HCT116 (cell line): ENCODE data around the gene CLDN1. TPM values are rescaled to one million over a fixed set of nuclear protein-coding genes. Genes with fewer than 3 reads are reported as not detected.

Experiments
- ATAC-seq: fragments of 200-7000 bp; cut with Tn5 transposase; 2 replicates; pipeline ENCODE4 v1.9.1; 2020; ENCODE audit warnings: mild to moderate bottlenecking, moderate library complexity
- BruUV-seq: library from RNA; stranded (reverse); fragments of 400-500 nt; replicated peaks from 2 replicates; lab custom pipeline; 2021; lab: Mats Ljungman, UMichigan
- CTCF ChIA-PET: fragments of 300-600 bp; sonication (Branson Sonifier 250); formaldehyde crosslinking; loops from one replicate; lab custom pipeline; 2021; ENCODE audit warnings: antibody characterized with exemption; lab: Charles Lee
- POLR2A ChIA-PET: fragments of 300-600, 350-600 bp; sonication (Branson Sonifier 250); formaldehyde crosslinking; loops from one replicate; lab custom pipeline; 2021; ENCODE audit warnings: antibody characterized with exemption; lab: Charles Lee
- RAD21 ChIA-PET, 2 experiments: fragments of 300-600 bp; sonication (Branson Sonifier 250); formaldehyde crosslinking; loops; one replicate each; lab custom pipeline; 2023; ENCODE audit warnings: low total read pairs in 2 of 2; ENCODE audit not compliant: uncharacterized antibody in 2 of 2, unreplicated experiment in 2 of 2, low non-redundant PET in 1 of 2; lab: Charles Lee
- DNase-seq: peaks from one replicate; pipeline ENCODE4 v3.0.0-alpha.2; 2010; ENCODE audit warnings: low read depth, low spot score
- H2AFZ ChIP-seq: fragments of 200-600 bp; shearing (Covaris generic), sonication (generic); 2 replicates; pipeline ENCODE4 v1.6.1; 2017; ENCODE audit warnings: low read depth, mixed run types, mixed read lengths, antibody characterized with exemption, low read length; ENCODE audit not compliant: poor library complexity, severe bottlenecking
- H3K27ac ChIP-seq: 2 replicates; pipeline ENCODE4 v1.5.1; 2012; ENCODE audit warnings: low read depth, low read length
- H3K27me3 ChIP-seq: fragments of 200-600 bp; sonication (generic); 2 replicates; pipeline ENCODE4 v1.6.1; 2016; ENCODE audit warnings: mixed run types, low read length, mixed read lengths; ENCODE audit not compliant: insufficient read depth
- H3K36me3 ChIP-seq, 2 experiments: fragments of 200-500 bp in 1 of 2; fragments of 200-600 bp in 1 of 2; sonication (Bioruptor generic) in 1 of 2; sonication (generic) in 1 of 2; 2 replicates each; pipeline versions ENCODE4 v1.5.1 to v1.6.1; 2014 to 2016; ENCODE audit warnings: low read length in 2 of 2, inconsistent platforms in 1 of 2, mixed read lengths in 1 of 2, mixed run types in 1 of 2; ENCODE audit not compliant: insufficient read depth in 2 of 2, control insufficient read depth in 1 of 2
- H3K4me1 ChIP-seq, 2 experiments: fragments of 200-600 bp in 1 of 2; sonication (generic) in 1 of 2; 2 replicates each; pipeline versions ENCODE4 v1.5.1 to v1.6.1; 2012 to 2017; ENCODE audit warnings: low read length in 2 of 2, inconsistent platforms in 1 of 2, mild to moderate bottlenecking in 1 of 2, mixed read lengths in 1 of 2, mixed run types in 1 of 2, moderate library complexity in 1 of 2; ENCODE audit not compliant: insufficient read depth in 2 of 2, control insufficient read depth in 1 of 2
- H3K4me2 ChIP-seq: fragments of 200-600 bp; sonication (generic); 2 replicates; pipeline ENCODE4 v1.6.1; 2017; ENCODE audit warnings: mixed run types, low read length, mixed read lengths
- H3K4me3 ChIP-seq, 2 experiments: fragments of 200-600 bp in 1 of 2; sonication (generic) in 1 of 2; replicated peaks in 1 of 2; 2 replicates each; pipeline ENCODE4 v1.5.1; 2011 to 2016; ENCODE audit warnings: low read length in 2 of 2, control low read depth in 1 of 2, low read depth in 1 of 2, mild to moderate bottlenecking in 1 of 2, mixed read lengths in 1 of 2, mixed run types in 1 of 2
- H3K79me2 ChIP-seq: fragments of 200-600 bp; sonication (generic); 2 replicates; pipeline ENCODE4 v1.6.1; 2017; ENCODE audit warnings: mild to moderate bottlenecking, mixed run types, low read length, moderate library complexity, mixed read lengths; ENCODE audit not compliant: insufficient read depth
- H3K9ac ChIP-seq: fragments of 200-600 bp; sonication (generic); 2 replicates; pipeline ENCODE4 v1.6.1; 2016; ENCODE audit warnings: low read length, mixed read lengths
- H3K9me2 ChIP-seq: fragments of 200-600 bp; sonication (generic), shearing (Covaris generic); 2 replicates; pipeline ENCODE4 v1.6.1; 2017; ENCODE audit warnings: mixed run types, mild to moderate bottlenecking, moderate library complexity; ENCODE audit not compliant: insufficient read depth
- H3K9me3 ChIP-seq, 2 experiments: fragments of 200-500 bp in 1 of 2; fragments of 200-600 bp in 1 of 2; sonication (Bioruptor generic) in 1 of 2; sonication (generic) in 1 of 2; 2 replicates each; pipeline ENCODE4 v1.6.1; 2014 to 2017; ENCODE audit warnings: low read length in 2 of 2, mixed read lengths in 2 of 2, inconsistent platforms in 1 of 2, low read depth in 1 of 2, mild to moderate bottlenecking in 1 of 2, mixed run types in 1 of 2, moderate library complexity in 1 of 2; ENCODE audit not compliant: control insufficient read depth in 1 of 2, insufficient read depth in 1 of 2
- H4K20me1 ChIP-seq: fragments of 200-600 bp; sonication (generic), shearing (Covaris generic); 2 replicates; pipeline ENCODE4 v1.6.1; 2017; ENCODE audit warnings: mixed run types, mild to moderate bottlenecking, moderate library complexity; ENCODE audit not compliant: insufficient read depth
- ATF3 ChIP-seq: IDR thresholded peaks from 2 replicates; pipeline ENCODE4 v1.6.1; 2012
- CBX3 ChIP-seq: IDR thresholded peaks from 2 replicates; pipeline ENCODE4 v1.6.1; 2012; ENCODE audit warnings: low read depth
- CEBPB ChIP-seq: IDR thresholded peaks from 2 replicates; pipeline ENCODE4 v1.6.1; 2012; ENCODE audit warnings: low read depth
- EGR1 ChIP-seq: IDR thresholded peaks from 2 replicates; pipeline ENCODE4 v1.6.1; 2012; ENCODE audit warnings: low read depth
- EZH2phosphoT487 ChIP-seq: fragments of 200-600 bp; IDR thresholded peaks from 2 replicates; pipeline ENCODE4 v1.6.1; 2018; ENCODE audit warnings: antibody characterized with exemption, borderline replicate concordance
- JUND ChIP-seq: IDR thresholded peaks from 2 replicates; pipeline ENCODE4 v1.6.1; 2012
- MAX ChIP-seq: IDR thresholded peaks from 2 replicates; pipeline ENCODE4 v1.6.1; 2012
- POLR2A ChIP-seq: IDR thresholded peaks from 2 replicates; pipeline ENCODE4 v1.7.0; 2011; ENCODE audit warnings: borderline replicate concordance; ENCODE audit not compliant: insufficient read depth, insufficient read length; ENCODE audit errors: extremely low read depth
- RAD21 ChIP-seq: IDR thresholded peaks from 2 replicates; pipeline ENCODE4 v1.6.1; 2012; ENCODE audit warnings: low read depth, mild to moderate bottlenecking
- REST ChIP-seq: IDR thresholded peaks from 2 replicates; pipeline ENCODE4 v1.6.1; 2012; ENCODE audit warnings: low read depth
- SIN3A ChIP-seq: IDR thresholded peaks from 2 replicates; pipeline ENCODE4 v1.6.1; 2012; ENCODE audit warnings: low read depth
- SP1 ChIP-seq: IDR thresholded peaks from 2 replicates; pipeline ENCODE4 v1.6.1; 2012; ENCODE audit warnings: low read depth
- TCF7L2 ChIP-seq: IDR thresholded peaks from 2 replicates; pipeline ENCODE4 v1.7.0; 2011; ENCODE audit warnings: borderline replicate concordance, inconsistent platforms; ENCODE audit not compliant: insufficient read depth, insufficient read length; ENCODE audit errors: extremely low read depth
- YY1 ChIP-seq: IDR thresholded peaks from 2 replicates; pipeline ENCODE4 v1.6.1; 2011; ENCODE audit warnings: low read length, low read depth, moderate library complexity, mild to moderate bottlenecking; ENCODE audit not compliant: insufficient replicate concordance; ENCODE audit errors: extremely low read depth
- ZNF274 ChIP-seq: fragments of 200-500 bp; sonication (Bioruptor generic); IDR thresholded peaks from 2 replicates; pipeline ENCODE4 v1.6.1; 2014; ENCODE audit warnings: mild to moderate bottlenecking, low read depth, low read length, inconsistent platforms
- intact Hi-C: fragments of 100-400 bp; cut with micrococcal nuclease; formaldehyde crosslinking; loops from 2 replicates; pipeline ENCODE4 v1.10.0; 2022
- total RNA-seq: library from RNA; stranded (reverse); gene quantifications from one replicate; pipeline ENCODE4 v1.2.1, GENCODE V29; 2021; ENCODE audit not compliant: unreplicated experiment
- TF ChIP-seq, protein P1 (sequence below), 3 experiments: fragments of 200-600 bp in 1 of 3; sonication (generic) in 1 of 3; IDR thresholded peaks in 2 of 3; conservative IDR thresholded peaks in 1 of 3; 2 replicates each; pipeline ENCODE4 v1.5.1; 2012 to 2017; ENCODE audit warnings: low read depth in 2 of 3, low read length in 2 of 3, antibody characterized with exemption in 1 of 3, borderline replicate concordance in 1 of 3, control low read depth in 1 of 3, mild to moderate bottlenecking in 1 of 3, mixed read lengths in 1 of 3, mixed run types in 1 of 3, moderate library complexity in 1 of 3; ENCODE audit not compliant: insufficient read depth in 1 of 3

The CLDN1 gene
- total RNA-seq, 1 experiment from 2014 or later, result 0.20 TPM

- intact Hi-C loops, result no loop called here
- DNase-seq (no peak), ATAC-seq (no peak)
- H3K36me3 ChIP-seq, result no peaks in the 10 kb centered on the region
- H3K9ac ChIP-seq, result no peak overlapping the region
- BruUV-seq, result no TSS peak
- no peak overlapping the region for H3K4me2 ChIP-seq
- H3K9me2 ChIP-seq, result no peaks in the 10 kb centered on the region
- no peak for TF ChIP-seq ZNF274
- no peak for TF ChIP-seq SIN3A
- TF ChIP-seq YY1, result no peak
- TF ChIP-seq SP1, result no peak
- no peak for TF ChIP-seq RAD21
- no peaks in the 10 kb centered on the region for H3K4me1 ChIP-seq
- H4K20me1 ChIP-seq, result no peaks in the 10 kb centered on the region
- H3K9me3 ChIP-seq, result no peaks in the 10 kb centered on the region
- CTCF ChIA-PET, result no interaction called here
- RAD21 ChIA-PET, result no interaction called here
- no peak overlapping the region for H3K27ac ChIP-seq
- no peaks in the 10 kb centered on the region for H3K79me2 ChIP-seq
- POLR2A ChIA-PET, result no interaction called here
- no peak overlapping the region for H2AFZ ChIP-seq
- no peaks in the 10 kb centered on the region for H3K27me3 ChIP-seq
- no peak overlapping the region for H3K4me3 ChIP-seq
Measured at GRCh38 chr3:190368881-190369280, 46.6 kb upstream of the CLDN1 start.

- CTCF ChIA-PET, result no interaction called here
- TF ChIP-seq REST (no peak), CBX3 (no peak), CEBPB (no peak), EZH2phosphoT487 (no peak), YY1 (no peak), EGR1 (no peak), ATF3 (no peak), JUND (no peak), ZNF274 (no peak), POLR2A (no peak), MAX (no peak), TCF7L2 (no peak)
- TF ChIP-seq, protein P1, sequence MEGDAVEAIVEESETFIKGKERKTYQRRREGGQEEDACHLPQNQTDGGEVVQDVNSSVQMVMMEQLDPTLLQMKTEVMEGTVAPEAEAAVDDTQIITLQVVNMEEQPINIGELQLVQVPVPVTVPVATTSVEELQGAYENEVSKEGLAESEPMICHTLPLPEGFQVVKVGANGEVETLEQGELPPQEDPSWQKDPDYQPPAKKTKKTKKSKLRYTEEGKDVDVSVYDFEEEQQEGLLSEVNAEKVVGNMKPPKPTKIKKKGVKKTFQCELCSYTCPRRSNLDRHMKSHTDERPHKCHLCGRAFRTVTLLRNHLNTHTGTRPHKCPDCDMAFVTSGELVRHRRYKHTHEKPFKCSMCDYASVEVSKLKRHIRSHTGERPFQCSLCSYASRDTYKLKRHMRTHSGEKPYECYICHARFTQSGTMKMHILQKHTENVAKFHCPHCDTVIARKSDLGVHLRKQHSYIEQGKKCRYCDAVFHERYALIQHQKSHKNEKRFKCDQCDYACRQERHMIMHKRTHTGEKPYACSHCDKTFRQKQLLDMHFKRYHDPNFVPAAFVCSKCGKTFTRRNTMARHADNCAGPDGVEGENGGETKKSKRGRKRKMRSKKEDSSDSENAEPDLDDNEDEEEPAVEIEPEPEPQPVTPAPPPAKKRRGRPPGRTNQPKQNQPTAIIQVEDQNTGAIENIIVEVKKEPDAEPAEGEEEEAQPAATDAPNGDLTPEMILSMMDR (IDR thresholded peaks at IDR 0.05 in 2 of 3, conservative IDR thresholded peaks at IDR 0.05 in 1 of 3; ENCODE audit: borderline replicate concordance in 1 of 3, insufficient read depth in 1 of 3, low read depth in 2 of 3, low read length in 2 of 3), result no peak
- TF ChIP-seq, all 23 proteins: peak for 0
- H3K36me3 ChIP-seq, result no peaks in the 10 kb centered on the region
- no peak overlapping the region for H3K9ac ChIP-seq
- no peaks in the 10 kb centered on the region for H3K79me2 ChIP-seq
- ChIA-PET POLR2A (no interaction called here), RAD21 (no interaction called here)
- DNase-seq, result no peak
- BruUV-seq, result no TSS peak
- intact Hi-C loops, result no loop called here
- no peak overlapping the region for H2AFZ ChIP-seq
- no peaks in the 10 kb centered on the region for H3K9me3 ChIP-seq
- H4K20me1 ChIP-seq, result no peaks in the 10 kb centered on the region
- H3K27ac ChIP-seq, result no peak overlapping the region
- H3K4me2 ChIP-seq, result no peak overlapping the region
- H3K4me3 ChIP-seq, result no peak overlapping the region
- H3K4me1 ChIP-seq, result no peaks in the 10 kb centered on the region
- H3K27me3 ChIP-seq, result no peaks in the 10 kb centered on the region
- no peaks in the 10 kb centered on the region for H3K9me2 ChIP-seq
- ATAC-seq, result no peak
Measured at GRCh38 chr3:190366133-190366532, 43.9 kb upstream of the CLDN1 start.
